HEK293 (cell line): ENCODE data around the gene SSBP2.

ENCODE experiments used
- ATF2 ChIP-seq: fragments of 450-650 bp; formaldehyde crosslinking; IDR thresholded peaks from 2 replicates; pipeline ENCODE4 v1.5.1; 2016; ENCODE audit warnings: missing biosample characterization, missing genetic modification characterization, low read depth
- CTCF ChIP-seq: fragments of 450-650 bp; formaldehyde crosslinking; IDR thresholded peaks from 2 replicates; pipeline ENCODE4 v1.5.1; 2016; ENCODE audit warnings: missing biosample characterization, missing genetic modification characterization
- GLI4 ChIP-seq: fragments of 450-650 bp; formaldehyde crosslinking; IDR thresholded peaks from 2 replicates; pipeline ENCODE4 v1.5.1; 2016; ENCODE audit warnings: missing biosample characterization, missing genetic modification characterization
- REST ChIP-seq: fragments of 450-650 bp; formaldehyde crosslinking; IDR thresholded peaks from 2 replicates; pipeline ENCODE4 v1.5.1; 2016; ENCODE audit warnings: missing biosample characterization, missing genetic modification characterization
- SP2 ChIP-seq: fragments of 450-650 bp; formaldehyde crosslinking; IDR thresholded peaks from 2 replicates; pipeline ENCODE4 v1.5.1; 2016; ENCODE audit warnings: missing biosample characterization, missing genetic modification characterization
- YY1 ChIP-seq: fragments of 450-650 bp; formaldehyde crosslinking; IDR thresholded peaks from 2 replicates; pipeline ENCODE4 v1.5.1; 2018; ENCODE audit warnings: missing biosample characterization, missing genetic modification characterization
- ZFP41 ChIP-seq: fragments of 450-650 bp; formaldehyde crosslinking; IDR thresholded peaks from 2 replicates; pipeline ENCODE4 v1.5.1; 2016; ENCODE audit warnings: missing biosample characterization, missing genetic modification characterization, borderline replicate concordance
- ZNF549 ChIP-seq: fragments of 450-650 bp; IDR thresholded peaks from 2 replicates; pipeline ENCODE4 v1.5.1; 2018; ENCODE audit warnings: missing biosample characterization, missing genetic modification characterization, mild to moderate bottlenecking, inconsistent platforms, moderate library complexity
- ZNF624 ChIP-seq: fragments of 450-650 bp; formaldehyde crosslinking; IDR thresholded peaks from 2 replicates; pipeline ENCODE4 v1.5.1; 2017; ENCODE audit warnings: missing biosample characterization, missing genetic modification characterization
- ZNF658 ChIP-seq: fragments of 450-650 bp; formaldehyde crosslinking; IDR thresholded peaks from 2 replicates; pipeline ENCODE4; 2016; ENCODE audit warnings: missing biosample characterization, missing genetic modification characterization
- ZNF660 ChIP-seq: fragments of 450-650 bp; IDR thresholded peaks from 2 replicates; pipeline ENCODE4 v1.5.1; 2018; ENCODE audit warnings: missing biosample characterization, mild to moderate bottlenecking, missing genetic modification characterization
- TF ChIP-seq, protein P1 (sequence below): fragments of 450-650 bp; IDR thresholded peaks from 2 replicates; pipeline ENCODE4 v1.5.1; 2018; ENCODE audit warnings: missing biosample characterization, mild to moderate bottlenecking, missing genetic modification characterization
- TF ChIP-seq, protein P2 (sequence below): fragments of 450-650 bp; formaldehyde crosslinking; IDR thresholded peaks from 2 replicates; pipeline ENCODE4 v1.5.1; 2017; ENCODE audit warnings: missing biosample characterization, missing genetic modification characterization

DNA sequence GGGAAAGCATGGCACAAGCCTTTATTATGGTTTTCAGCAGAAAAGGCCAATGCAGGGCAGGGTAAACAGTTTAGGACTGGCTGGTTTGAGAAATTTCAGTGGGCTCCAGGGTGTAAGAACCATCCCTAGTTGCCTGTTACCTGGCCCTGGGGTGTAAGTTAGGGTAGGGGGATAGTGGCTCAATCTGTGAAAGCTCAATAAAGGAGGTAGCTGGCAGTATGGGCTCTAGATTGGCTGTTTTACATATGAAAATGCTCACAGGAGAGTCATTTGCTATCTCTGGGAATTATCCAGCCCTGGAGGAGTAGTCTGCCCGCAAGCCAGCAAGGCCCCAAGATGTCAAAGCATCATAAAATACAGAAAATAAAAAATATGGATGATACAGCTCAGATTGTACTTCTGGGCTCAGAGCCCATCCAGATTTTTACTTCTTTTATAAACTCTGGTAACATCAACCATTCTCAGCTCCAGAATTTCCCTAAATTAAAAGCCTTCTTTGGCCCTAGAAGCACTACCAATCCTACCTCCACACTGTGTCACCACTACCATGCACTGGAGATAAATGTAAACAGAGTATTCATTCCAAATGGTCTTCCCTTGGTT lies 31.1 kb downstream of the SSBP2 start:
- TF ChIP-seq CTCF (tag by site-specific recombination): no peak
- TF ChIP-seq REST (tag by site-specific recombination): no peak
- TF ChIP-seq ZNF624 (tag by site-specific recombination): no peak
- no peak for TF ChIP-seq ZFP41 (tag by site-specific recombination)
- TF ChIP-seq, protein P1, sequence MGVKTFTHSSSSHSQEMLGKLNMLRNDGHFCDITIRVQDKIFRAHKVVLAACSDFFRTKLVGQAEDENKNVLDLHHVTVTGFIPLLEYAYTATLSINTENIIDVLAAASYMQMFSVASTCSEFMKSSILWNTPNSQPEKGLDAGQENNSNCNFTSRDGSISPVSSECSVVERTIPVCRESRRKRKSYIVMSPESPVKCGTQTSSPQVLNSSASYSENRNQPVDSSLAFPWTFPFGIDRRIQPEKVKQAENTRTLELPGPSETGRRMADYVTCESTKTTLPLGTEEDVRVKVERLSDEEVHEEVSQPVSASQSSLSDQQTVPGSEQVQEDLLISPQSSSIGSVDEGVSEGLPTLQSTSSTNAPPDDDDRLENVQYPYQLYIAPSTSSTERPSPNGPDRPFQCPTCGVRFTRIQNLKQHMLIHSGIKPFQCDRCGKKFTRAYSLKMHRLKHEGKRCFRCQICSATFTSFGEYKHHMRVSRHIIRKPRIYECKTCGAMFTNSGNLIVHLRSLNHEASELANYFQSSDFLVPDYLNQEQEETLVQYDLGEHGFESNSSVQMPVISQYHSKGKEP (tag by site-specific recombination): no peak
- no peak for TF ChIP-seq GLI4 (tag by site-specific recombination)
- no peak for TF ChIP-seq SP2 (tag by site-specific recombination)
- no peak for TF ChIP-seq ATF2 (tag by site-specific recombination)
- TF ChIP-seq, protein P2, sequence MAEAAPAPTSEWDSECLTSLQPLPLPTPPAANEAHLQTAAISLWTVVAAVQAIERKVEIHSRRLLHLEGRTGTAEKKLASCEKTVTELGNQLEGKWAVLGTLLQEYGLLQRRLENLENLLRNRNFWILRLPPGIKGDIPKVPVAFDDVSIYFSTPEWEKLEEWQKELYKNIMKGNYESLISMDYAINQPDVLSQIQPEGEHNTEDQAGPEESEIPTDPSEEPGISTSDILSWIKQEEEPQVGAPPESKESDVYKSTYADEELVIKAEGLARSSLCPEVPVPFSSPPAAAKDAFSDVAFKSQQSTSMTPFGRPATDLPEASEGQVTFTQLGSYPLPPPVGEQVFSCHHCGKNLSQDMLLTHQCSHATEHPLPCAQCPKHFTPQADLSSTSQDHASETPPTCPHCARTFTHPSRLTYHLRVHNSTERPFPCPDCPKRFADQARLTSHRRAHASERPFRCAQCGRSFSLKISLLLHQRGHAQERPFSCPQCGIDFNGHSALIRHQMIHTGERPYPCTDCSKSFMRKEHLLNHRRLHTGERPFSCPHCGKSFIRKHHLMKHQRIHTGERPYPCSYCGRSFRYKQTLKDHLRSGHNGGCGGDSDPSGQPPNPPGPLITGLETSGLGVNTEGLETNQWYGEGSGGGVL (tag by site-specific recombination): no peak
- TF ChIP-seq ZNF549 (tag by site-specific recombination): no peak
- TF ChIP-seq YY1 (tag by site-specific recombination): no peak
- no peak for TF ChIP-seq ZNF660
- TF ChIP-seq ZNF658 (tag by site-specific recombination): no peak
